Measurements from ENCODE around the gene DENND2C. TPM values are rescaled to one million over a fixed set of nuclear protein-coding genes. Genes with fewer than 3 reads are reported as not detected.
A peak's percentile ranks its signal among the peaks of the same experiment; 100 is the strongest.

Gene DENND2C
- total and polyA plus RNA-seq, 2 of the 13 experiments (the other 11 are each of a cell fraction or from before 2014, with no cell fraction given): 0.08 to 0.33 TPM

GRCh38 chr1:114716304-114717170 lies 46.7 kb upstream of the DENND2C start, which contains the start of gene NRAS (continued):
- TF ChIP-seq, protein P1, sequence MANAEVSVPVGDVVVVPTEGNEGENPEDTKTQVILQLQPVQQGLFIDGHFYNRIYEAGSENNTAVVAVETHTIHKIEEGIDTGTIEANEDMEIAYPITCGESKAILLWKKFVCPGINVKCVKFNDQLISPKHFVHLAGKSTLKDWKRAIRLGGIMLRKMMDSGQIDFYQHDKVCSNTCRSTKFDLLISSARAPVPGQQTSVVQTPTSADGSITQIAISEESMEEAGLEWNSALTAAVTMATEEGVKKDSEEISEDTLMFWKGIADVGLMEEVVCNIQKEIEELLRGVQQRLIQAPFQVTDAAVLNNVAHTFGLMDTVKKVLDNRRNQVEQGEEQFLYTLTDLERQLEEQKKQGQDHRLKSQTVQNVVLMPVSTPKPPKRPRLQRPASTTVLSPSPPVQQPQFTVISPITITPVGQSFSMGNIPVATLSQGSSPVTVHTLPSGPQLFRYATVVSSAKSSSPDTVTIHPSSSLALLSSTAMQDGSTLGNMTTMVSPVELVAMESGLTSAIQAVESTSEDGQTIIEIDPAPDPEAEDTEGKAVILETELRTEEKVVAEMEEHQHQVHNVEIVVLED (CRISPR knock-in tag; IDR thresholded peaks at IDR 0.05; ENCODE audit: borderline replicate concordance): peak; percentile 79
- TF ChIP-seq, protein P2, sequence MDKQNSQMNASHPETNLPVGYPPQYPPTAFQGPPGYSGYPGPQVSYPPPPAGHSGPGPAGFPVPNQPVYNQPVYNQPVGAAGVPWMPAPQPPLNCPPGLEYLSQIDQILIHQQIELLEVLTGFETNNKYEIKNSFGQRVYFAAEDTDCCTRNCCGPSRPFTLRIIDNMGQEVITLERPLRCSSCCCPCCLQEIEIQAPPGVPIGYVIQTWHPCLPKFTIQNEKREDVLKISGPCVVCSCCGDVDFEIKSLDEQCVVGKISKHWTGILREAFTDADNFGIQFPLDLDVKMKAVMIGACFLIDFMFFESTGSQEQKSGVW (CRISPR knock-in tag; IDR thresholded peaks at IDR 0.05; ENCODE audit: borderline replicate concordance): no peak
- TF ChIP-seq, protein P3, sequence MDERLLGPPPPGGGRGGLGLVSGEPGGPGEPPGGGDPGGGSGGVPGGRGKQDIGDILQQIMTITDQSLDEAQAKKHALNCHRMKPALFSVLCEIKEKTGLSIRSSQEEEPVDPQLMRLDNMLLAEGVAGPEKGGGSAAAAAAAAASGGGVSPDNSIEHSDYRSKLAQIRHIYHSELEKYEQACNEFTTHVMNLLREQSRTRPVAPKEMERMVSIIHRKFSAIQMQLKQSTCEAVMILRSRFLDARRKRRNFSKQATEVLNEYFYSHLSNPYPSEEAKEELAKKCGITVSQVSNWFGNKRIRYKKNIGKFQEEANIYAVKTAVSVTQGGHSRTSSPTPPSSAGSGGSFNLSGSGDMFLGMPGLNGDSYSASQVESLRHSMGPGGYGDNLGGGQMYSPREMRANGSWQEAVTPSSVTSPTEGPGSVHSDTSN (CRISPR knock-in tag; IDR thresholded peaks at IDR 0.05): no peak
- peak; percentile 56; the same call in 1 of the 2 replicates for TF ChIP-seq ARNT2 (CRISPR knock-in tag; IDR thresholded peaks at IDR 0.05; ENCODE audit: low read depth)
- TF ChIP-seq ZNF644 (CRISPR knock-in tag; IDR thresholded peaks at IDR 0.05; ENCODE audit: low read depth): no peak
- TF ChIP-seq FOXP1 (IDR thresholded peaks at IDR 0.05): no peak
- TF ChIP-seq FOXP1 (CRISPR knock-in tag; IDR thresholded peaks at IDR 0.05): no peak
- TF ChIP-seq NRL (CRISPR knock-in tag; IDR thresholded peaks at IDR 0.05; ENCODE audit: borderline replicate concordance): peak; percentile 28; the same call in 1 of the 2 replicates
- TF ChIP-seq HNRNPUL1 (IDR thresholded peaks at IDR 0.05; ENCODE audit: low read depth, low read length): no peak
- TF ChIP-seq SP1 (IDR thresholded peaks at IDR 0.05): no peak
- peak; percentile 76 for TF ChIP-seq SP1 (CRISPR knock-in tag; IDR thresholded peaks at IDR 0.05)
- TF ChIP-seq HNF1B (CRISPR knock-in tag; IDR thresholded peaks at IDR 0.05): peak; percentile 76
- TF ChIP-seq ZNF20 (CRISPR knock-in tag; IDR thresholded peaks at IDR 0.05): no peak
- TF ChIP-seq GATAD2A (CRISPR knock-in tag; IDR thresholded peaks at IDR 0.05): peak; percentile 60; the same call in 1 of the 2 replicates
- TF ChIP-seq, protein P4, sequence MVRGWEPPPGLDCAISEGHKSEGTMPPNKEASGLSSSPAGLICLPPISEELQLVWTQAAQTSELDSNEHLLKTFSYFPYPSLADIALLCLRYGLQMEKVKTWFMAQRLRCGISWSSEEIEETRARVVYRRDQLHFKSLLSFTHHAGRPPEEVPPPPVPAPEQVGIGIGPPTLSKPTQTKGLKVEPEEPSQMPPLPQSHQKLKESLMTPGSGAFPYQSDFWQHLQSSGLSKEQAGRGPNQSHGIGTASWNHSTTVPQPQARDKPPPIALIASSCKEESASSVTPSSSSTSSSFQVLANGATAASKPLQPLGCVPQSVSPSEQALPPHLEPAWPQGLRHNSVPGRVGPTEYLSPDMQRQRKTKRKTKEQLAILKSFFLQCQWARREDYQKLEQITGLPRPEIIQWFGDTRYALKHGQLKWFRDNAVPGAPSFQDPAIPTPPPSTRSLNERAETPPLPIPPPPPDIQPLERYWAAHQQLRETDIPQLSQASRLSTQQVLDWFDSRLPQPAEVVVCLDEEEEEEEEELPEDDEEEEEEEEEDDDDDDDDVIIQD (CRISPR knock-in tag; IDR thresholded peaks at IDR 0.05; ENCODE audit: low read depth): 0 out of 2 replicates have a peak, but pooled peaks have one; percentile 49
- no peak for TF ChIP-seq EED (CRISPR knock-in tag; IDR thresholded peaks at IDR 0.05)
- no peak for TF ChIP-seq LBX2 (CRISPR knock-in tag; IDR thresholded peaks at IDR 0.05; ENCODE audit: borderline replicate concordance)
- TF ChIP-seq ZNF574 (CRISPR knock-in tag; IDR thresholded peaks at IDR 0.05): peak; percentile 87
